ENCODE results near the gene ACOT11.

- TF ChIP-seq CTCF (optimal IDR thresholded peaks at IDR 0.05 in 1 of 3, IDR thresholded peaks at IDR 0.05 in 1 of 3, conservative IDR thresholded peaks at IDR 0.05 in 1 of 3; ENCODE audit: extremely low read depth in 1 of 3, insufficient read depth in 2 of 3, low read length in 3 of 3) (no peak), EZH2 (IDR thresholded peaks at IDR 0.05; ENCODE audit: low read length) (no peak)
These were observed 30.5 kb upstream of the ACOT11 start for GRCh38 chr1:54517496-54517895.
